Duodenal mucosa (tissue), 2 donors: Measurements from ENCODE around the gene AKAP8.
A peak's percentile ranks its signal among the peaks of the same experiment; 100 is the strongest.

ENCODE experiments used
- H3K27ac ChIP-seq: one replicate; pipeline ENCODE4 v1.7.0; 2013; ENCODE audit warnings: low read depth, low read length
- H3K27me3 ChIP-seq, 2 donors: one replicate each; pipeline ENCODE4 v1.7.0; 2013; ENCODE audit warnings: low read length in 2 of 2, control low read depth in 1 of 2; ENCODE audit not compliant: insufficient read depth in 2 of 2, control insufficient read depth in 1 of 2
- H3K36me3 ChIP-seq, 2 donors: one replicate each; pipeline ENCODE4 v1.7.0; 2013; ENCODE audit warnings: low read length in 2 of 2, control low read depth in 1 of 2; ENCODE audit not compliant: insufficient read depth in 2 of 2, control insufficient read depth in 1 of 2
- H3K4me1 ChIP-seq, 2 donors: one replicate each; pipeline ENCODE4 v1.7.0; 2013; ENCODE audit warnings: low read length in 2 of 2, control low read depth in 1 of 2; ENCODE audit not compliant: insufficient read depth in 2 of 2, control insufficient read depth in 1 of 2
- H3K4me3 ChIP-seq, 2 donors: one replicate each; pipeline ENCODE4 v1.7.0; 2013; ENCODE audit warnings: low read length in 2 of 2, low read depth in 1 of 2
- H3K9ac ChIP-seq, 2 donors: one replicate each; pipeline ENCODE4 v1.7.0; 2013; ENCODE audit warnings: low read length in 2 of 2, low read depth in 1 of 2
- H3K9me3 ChIP-seq, 2 donors: one replicate each; pipeline ENCODE4 v1.7.0; 2013; ENCODE audit warnings: low read length in 2 of 2, control low read depth in 1 of 2; ENCODE audit not compliant: control insufficient read depth in 1 of 2

The AKAP8 gene

DNA sequence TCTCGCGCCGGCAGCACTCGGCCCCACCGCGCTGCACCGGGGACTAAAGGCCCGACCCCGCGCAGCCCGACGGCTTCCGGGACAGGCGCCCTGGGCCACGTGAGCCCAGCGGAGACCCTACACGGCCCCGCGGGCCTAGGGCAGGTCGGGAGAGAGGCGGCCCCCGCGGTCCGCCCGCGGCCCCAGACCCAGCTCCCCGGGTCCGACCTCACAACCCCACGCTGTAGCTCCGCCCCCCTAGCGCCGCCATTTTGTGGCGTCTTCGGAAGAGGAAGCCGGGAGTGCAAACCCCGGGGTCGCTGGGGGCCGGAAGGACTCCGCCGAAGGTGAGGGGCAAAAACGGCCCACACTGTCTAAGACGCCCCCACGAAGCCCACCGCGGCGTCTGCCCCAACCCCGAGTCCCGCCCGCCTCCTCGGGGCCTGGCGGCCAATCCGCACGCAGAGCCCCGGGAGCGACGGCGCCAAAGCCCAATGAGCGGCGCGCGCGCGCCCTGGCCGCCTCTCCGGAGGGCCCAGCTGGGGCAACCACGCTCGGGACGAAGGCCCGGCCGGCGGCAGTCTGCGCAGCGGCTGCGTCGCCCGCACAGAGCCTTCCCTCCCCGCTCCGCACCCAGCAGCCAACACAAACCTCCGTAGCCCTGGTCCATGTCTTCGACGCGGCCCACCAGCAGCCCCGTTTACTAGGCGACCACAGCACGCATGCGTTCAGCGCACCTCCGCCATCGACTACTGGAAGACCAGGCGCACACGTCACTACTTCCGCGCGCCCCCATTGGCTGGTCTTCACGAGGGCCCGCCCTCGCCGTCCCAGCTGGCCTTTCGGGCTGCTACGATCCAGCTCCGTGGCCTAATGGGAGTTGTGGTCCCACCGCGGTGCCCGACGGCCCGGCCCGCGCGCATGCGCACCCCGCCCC, at the start of gene AKAP8:
Gene AKAP8, minus strand, starts transcription at position 705 of the 916 bp plus-strand sequence. Its CDS starts 56 bp downstream, at position 649.
- no peaks in the 10 kb centered on the region for H3K9me3 ChIP-seq
- H3K36me3 ChIP-seq: peaks cover 4 to 16% of the 10 kb centered on the region in 2 donors
- peak within 1 kb of the TSS; percentile 85 to 100 for H3K4me3 ChIP-seq
- H3K4me1 ChIP-seq: peaks cover 24 to 34% of the 10 kb centered on the region in 2 donors
- peak within 1 kb of the TSS; percentile 94 for H3K27ac ChIP-seq
- H3K9ac ChIP-seq: peak within 1 kb of the TSS; percentile 64 to 82
- no peaks in the 10 kb centered on the region for H3K27me3 ChIP-seq

DNA sequence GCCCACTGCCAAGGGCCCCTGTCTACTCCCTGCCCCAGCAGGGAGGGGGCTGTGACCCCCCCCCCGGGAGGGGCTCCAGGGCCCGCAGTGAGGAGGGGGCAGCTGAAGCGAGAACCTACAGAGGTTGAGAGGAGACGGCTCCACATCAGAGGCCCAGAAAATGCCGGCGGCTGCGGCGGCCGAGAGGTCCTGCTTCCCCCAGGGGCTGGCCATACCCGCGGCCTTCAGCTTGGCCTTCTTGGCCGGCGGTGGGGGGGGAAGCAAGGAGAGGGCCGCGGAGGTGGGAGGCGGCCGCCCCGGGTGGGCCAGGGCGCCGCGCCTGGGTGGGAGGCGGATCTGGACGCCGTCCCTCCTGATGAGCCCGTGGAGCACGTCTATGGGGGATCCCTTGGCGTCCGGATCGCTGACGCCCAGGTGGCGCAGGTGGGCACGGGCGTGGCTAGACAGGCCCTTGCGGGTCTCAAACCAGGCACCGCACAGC, 48.4 kb upstream of the AKAP8 start:
- no peak overlapping the region for H3K9ac ChIP-seq
- H3K36me3 ChIP-seq: peaks cover 15 to 43% of the 10 kb centered on the region in 2 donors
- H3K27ac ChIP-seq: no peak overlapping the region
- H3K4me1 ChIP-seq: peaks cover 14 to 20% of the 10 kb centered on the region in 2 donors
- H3K9me3 ChIP-seq: peaks cover 0 to 3% of the 10 kb centered on the region in 2 donors
- H3K27me3 ChIP-seq: no peaks in the 10 kb centered on the region
- no peak overlapping the region for H3K4me3 ChIP-seq

DNA sequence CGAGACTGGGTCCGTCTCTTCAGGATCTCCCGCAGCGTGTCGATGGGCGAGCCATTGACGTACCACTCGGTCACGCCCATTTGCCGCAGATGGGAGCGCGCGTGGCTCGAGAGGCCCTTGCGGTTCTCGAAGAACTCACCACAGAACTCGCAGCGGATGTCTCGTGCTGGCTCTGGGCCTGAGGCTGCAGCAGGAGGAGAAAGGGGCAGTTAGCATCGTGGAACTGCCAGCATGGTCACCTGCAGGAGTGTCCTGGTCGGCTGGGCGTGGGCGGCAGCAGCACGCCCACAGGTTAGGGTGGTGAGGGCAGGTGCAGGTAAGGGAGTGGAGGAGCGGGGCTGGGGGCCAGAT, 47.7 kb upstream of the AKAP8 start:
- peaks cover 17 to 50% of the 10 kb centered on the region in 2 donors for H3K36me3 ChIP-seq

DNA sequence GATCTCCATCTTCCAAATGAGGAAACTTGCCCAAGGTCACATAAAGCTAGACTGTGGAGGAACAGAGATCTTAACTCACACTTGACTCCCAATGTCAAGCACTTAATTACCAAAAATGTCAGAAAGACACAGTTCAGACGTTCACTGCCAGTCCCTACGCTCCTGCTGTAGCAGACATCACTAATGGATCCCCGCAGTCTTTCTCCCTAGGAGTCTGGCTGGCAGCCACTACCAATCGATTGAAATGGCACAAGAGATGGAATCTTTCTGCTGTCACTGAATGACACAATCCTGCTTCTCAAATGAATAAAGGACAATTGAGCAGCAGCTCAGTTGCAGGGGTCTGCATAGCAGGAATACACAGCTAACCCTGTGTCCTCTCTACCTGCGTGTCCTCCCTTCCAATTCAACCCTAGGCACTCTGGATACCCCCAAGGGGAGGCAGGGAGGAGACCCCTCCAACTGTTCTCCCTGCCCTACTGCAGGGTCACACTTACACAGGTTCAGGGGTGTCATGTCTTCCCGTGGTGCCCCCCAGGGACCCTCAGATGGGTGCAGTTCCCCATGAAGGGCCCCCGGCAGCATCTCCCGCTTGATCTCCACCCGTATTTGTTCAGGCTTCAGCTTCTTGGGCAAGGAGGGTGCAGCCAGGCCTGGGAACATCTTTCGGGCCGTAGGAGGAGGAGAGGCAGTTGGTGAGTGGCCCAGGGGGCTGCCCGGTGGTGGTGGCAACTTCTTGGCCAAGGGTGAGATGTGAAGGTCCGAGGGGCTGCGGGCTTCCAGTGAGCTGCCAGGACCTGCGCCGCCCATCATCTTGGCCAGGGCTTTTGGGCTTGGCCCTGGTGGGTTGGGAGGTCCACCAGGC, 47.1 kb upstream of the AKAP8 start:
- Histone ChIP-seq H3K36me3 (peaks cover 17 to 51% of the 10 kb centered on the region in 2 donors), H3K9me3 (peaks cover 0 to 3% of the 10 kb centered on the region in 2 donors), H3K4me1 (peaks cover 12 to 17% of the 10 kb centered on the region in 2 donors), H3K27me3 (no peaks in the 10 kb centered on the region), H3K9ac (no peak overlapping the region), H3K4me3 (no peak overlapping the region), H3K27ac (no peak overlapping the region)

More for the DNA sequence above, 47.7 kb upstream of the AKAP8 start:
- Histone ChIP-seq H3K27ac (no peak overlapping the region), H3K4me3 (no peak overlapping the region), H3K9ac (no peak overlapping the region), H3K27me3 (no peaks in the 10 kb centered on the region), H3K4me1 (peaks cover 14 to 20% of the 10 kb centered on the region in 2 donors), H3K9me3 (peaks cover 0 to 3% of the 10 kb centered on the region in 2 donors)

DNA sequence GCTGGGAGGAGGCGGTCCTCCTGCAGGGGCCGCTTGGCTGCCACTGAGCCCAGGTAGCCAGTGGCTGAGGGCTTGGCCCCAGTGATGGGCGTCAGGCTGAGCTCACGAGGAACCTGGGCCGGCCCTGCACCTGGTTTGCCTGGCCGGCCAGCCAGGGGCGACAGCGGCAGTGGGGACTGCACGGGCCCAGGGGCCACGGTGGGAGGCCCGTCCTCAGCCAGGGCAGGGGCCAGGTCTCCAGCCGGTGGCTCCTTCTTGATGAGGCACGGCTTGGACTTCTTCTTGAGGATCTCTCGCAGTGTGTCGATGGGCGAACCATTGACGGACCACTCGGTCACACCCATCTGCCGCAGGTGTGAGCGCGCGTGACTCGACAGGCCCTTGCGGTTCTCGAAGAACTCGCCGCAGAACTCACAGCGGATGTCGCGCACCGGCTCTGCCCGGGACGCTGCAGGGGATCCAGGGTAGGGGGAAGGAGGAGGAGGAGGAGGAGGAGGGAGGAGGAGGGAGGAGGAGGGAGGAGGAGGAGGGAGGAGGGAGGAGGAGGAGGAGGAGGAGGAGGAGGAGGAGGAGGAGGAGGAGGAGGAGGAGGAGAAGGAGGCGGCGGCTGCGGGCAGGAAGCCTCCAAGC, 45.8 kb upstream of the AKAP8 start:
- H3K4me3 ChIP-seq: no peak overlapping the region
- no peak overlapping the region for H3K27ac ChIP-seq
- H3K4me1 ChIP-seq: peaks cover 0 to 5% of the 10 kb centered on the region in 2 donors
- no peaks in the 10 kb centered on the region for H3K27me3 ChIP-seq
- peaks cover 0 to 3% of the 10 kb centered on the region in 2 donors for H3K9me3 ChIP-seq
- peaks cover 17 to 51% of the 10 kb centered on the region in 2 donors for H3K36me3 ChIP-seq
- no peak overlapping the region for H3K9ac ChIP-seq

DNA sequence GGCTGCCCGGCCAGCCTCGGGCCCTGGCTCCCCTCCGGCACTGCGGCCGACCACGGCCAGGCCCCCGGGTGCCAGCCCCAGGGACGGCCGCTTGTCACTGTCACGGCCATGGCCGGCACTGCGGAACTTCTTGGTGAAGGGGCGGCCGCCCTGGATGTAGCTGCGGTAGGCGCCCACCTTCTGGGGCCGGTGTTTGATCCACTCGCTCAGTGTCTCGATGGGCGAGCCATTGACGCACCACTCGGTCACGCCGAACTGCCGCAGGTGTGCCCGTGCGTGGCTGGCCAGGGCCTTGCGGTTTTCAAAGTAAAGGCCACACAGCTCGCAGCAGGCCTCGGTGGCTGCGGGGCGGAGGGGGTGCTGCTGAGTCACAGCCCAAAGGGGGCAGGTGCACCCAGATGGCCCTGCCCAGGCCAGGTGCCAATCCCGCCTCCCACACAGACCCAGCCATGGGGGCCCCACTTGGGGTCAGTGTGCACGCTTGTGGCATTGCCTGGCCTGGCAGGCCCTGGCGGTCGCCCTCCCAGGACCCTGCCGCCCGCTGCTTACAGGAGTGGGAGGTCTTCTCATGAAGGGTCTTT, 45.2 kb upstream of the AKAP8 start:
- no peak overlapping the region for H3K27ac ChIP-seq
- no peak overlapping the region for H3K4me3 ChIP-seq
- H3K9me3 ChIP-seq: peaks cover 0 to 3% of the 10 kb centered on the region in 2 donors
- no peak overlapping the region for H3K9ac ChIP-seq
- H3K4me1 ChIP-seq: peaks cover under 1% of the 10 kb centered on the region in 2 donors
- no peaks in the 10 kb centered on the region for H3K27me3 ChIP-seq
- peaks cover 17 to 51% of the 10 kb centered on the region in 2 donors for H3K36me3 ChIP-seq

DNA sequence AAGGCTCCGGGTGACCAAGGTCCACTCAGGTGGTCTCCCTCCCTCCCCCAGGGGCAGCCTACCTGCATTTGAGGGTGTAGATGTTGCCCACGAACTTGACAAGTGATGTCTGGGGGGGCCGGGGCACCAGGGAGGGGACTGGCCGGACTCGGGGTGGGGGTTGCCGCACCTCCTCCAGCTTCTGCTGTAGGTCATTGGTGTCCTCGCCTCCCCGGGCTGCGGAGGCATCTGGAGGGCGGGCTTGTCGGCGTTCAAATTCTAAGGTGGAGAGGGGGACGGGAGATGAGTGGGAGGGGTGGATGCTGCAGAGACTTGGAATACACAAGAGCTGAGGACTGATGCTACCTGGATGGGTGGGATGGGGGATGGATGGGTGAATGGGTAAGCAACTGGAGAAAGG, 44.5 kb upstream of the AKAP8 start:
- Histone ChIP-seq H3K4me3 (no peak overlapping the region), H3K27me3 (no peaks in the 10 kb centered on the region), H3K4me1 (peaks cover 4 to 6% of the 10 kb centered on the region in 2 donors), H3K36me3 (peaks cover 17 to 51% of the 10 kb centered on the region in 2 donors), H3K9ac (no peak overlapping the region), H3K27ac (no peak overlapping the region), H3K9me3 (peaks cover 0 to 3% of the 10 kb centered on the region in 2 donors)

DNA sequence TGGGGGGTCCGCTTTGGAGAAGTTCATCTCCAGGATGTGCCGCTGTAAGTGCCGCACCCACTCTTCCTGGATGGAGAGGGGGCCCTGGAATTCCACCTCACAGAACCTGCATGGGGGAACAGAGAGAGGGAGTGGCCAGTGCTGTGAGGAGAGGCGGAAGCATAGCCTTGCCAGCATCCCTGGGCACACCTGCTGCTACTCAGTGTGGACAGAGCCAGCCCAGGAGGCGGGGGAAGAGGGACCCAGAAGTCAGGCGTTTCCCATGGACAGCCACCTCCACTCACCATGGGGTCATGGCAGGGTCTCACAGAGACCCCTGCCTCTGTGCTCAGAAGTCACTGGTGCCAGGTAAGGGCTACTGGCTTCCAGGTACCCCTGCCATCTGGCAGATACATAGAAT, 43.5 kb upstream of the AKAP8 start:
- Histone ChIP-seq H3K4me3 (no peak overlapping the region), H3K27ac (no peak overlapping the region), H3K4me1 (peaks cover 4 to 6% of the 10 kb centered on the region in 2 donors), H3K36me3 (peaks cover 17 to 51% of the 10 kb centered on the region in 2 donors), H3K9me3 (peaks cover 0 to 3% of the 10 kb centered on the region in 2 donors), H3K27me3 (no peaks in the 10 kb centered on the region), H3K9ac (no peak overlapping the region)

DNA sequence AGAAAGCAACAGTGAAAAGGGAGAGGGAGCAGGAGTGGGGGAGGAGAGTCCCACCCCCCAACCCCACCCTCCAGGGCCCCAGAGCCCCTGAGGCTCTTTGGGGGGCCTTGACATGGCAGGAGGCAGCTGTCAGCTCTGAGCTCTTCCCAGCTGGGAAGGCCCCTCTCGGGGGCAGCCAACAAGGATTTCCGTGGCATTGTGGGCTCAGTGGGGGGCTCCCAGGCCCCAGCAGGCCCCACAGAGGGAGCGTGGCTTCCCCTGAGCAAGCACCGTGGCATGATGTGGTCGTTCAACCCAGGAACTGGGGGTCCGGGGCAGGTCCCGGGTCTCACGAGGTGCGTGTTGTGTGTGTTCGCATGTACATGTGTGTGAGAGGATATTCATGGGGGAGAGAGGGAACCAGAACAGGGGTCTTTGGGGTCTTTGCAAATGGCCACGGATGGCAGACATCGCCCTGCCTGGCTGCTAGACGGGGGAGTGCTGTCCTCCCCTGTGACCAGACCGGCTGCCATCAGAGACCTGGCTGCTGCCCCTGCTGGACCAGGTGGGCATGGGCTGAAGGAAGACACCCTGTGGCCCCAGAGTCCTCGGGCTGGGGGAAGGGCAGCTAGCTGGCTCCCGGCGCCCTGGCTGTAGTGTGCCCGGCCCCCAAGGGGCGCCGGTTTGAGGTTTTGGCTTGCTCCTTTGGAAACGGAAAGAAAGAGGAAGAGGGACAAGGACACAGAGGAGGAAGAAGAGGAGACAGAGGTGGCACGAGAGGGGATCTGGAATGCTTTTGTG, 42.9 kb upstream of the AKAP8 start:
- no peak overlapping the region for H3K27ac ChIP-seq
- H3K27me3 ChIP-seq: no peaks in the 10 kb centered on the region
- H3K9me3 ChIP-seq: peaks cover 0 to 3% of the 10 kb centered on the region in 2 donors
- no peak overlapping the region for H3K9ac ChIP-seq
- peaks cover 6 to 12% of the 10 kb centered on the region in 2 donors for H3K4me1 ChIP-seq
- H3K4me3 ChIP-seq: no peak overlapping the region
- H3K36me3 ChIP-seq: peaks cover 17 to 47% of the 10 kb centered on the region in 2 donors
